NCI-H2107 treated with DMSO at 0.1 percent for 48 hours (cell line): Measurements from ENCODE around the gene HIPK3.
"Not testable (repeated sequence)": the region's sequence is repeated elsewhere in the genome, so short reads cannot be mapped to it uniquely, and the experiment has no call there.

ENCODE experiments used
- DNase-seq: peaks from one replicate; lab custom pipeline; 2025; ENCODE audit not compliant: unreplicated experiment; lab: John Stamatoyannopoulos, UW

The HIPK3 gene

GRCh38 chr11:33257160-33257896 is at the start of gene HIPK3:
Gene HIPK3 (plus strand): TSS chr11:33257381.
- DNase-seq: peak; percentile 70

- DNase-seq: no peak
Measured at GRCh38 chr11:33207408-33207985, 49.7 kb upstream of the HIPK3 start.

- no peak for DNase-seq
Measured at GRCh38 chr11:33208150-33208549, 49.0 kb upstream of the HIPK3 start.

- no peak for DNase-seq
Measured at GRCh38 chr11:33211153-33211552, 46.0 kb upstream of the HIPK3 start.

GRCh38 chr11:33211580-33211979 is 45.6 kb upstream of the HIPK3 start:
- DNase-seq: peak; percentile 63

- no peak for DNase-seq
Measured at GRCh38 chr11:33214187-33214586, 43.0 kb upstream of the HIPK3 start.

GRCh38 chr11:33214767-33215166 is 42.4 kb upstream of the HIPK3 start:
- no peak for DNase-seq

GRCh38 chr11:33216676-33217075 is 40.5 kb upstream of the HIPK3 start:
- DNase-seq: not testable (repeated sequence)

GRCh38 chr11:33222052-33222750 is 35.0 kb upstream of the HIPK3 start:
- DNase-seq: no peak

GRCh38 chr11:33225371-33225770 is 31.8 kb upstream of the HIPK3 start:
- no peak for DNase-seq

- DNase-seq: no peak
Measured at GRCh38 chr11:33227578-33228261, 29.5 kb upstream of the HIPK3 start.

- no peak for DNase-seq
Measured at GRCh38 chr11:33234397-33235190, 22.6 kb upstream of the HIPK3 start.

- DNase-seq: no peak
Measured at GRCh38 chr11:33237039-33237597, 20.1 kb upstream of the HIPK3 start.

GRCh38 chr11:33242575-33242974 is 14.6 kb upstream of the HIPK3 start:
- no peak for DNase-seq

GRCh38 chr11:33243654-33244053 is 13.5 kb upstream of the HIPK3 start:
- DNase-seq: not testable (repeated sequence)

GRCh38 chr11:33248416-33248971 is 8.7 kb upstream of the HIPK3 start:
- no peak for DNase-seq

- DNase-seq: no peak
Measured at GRCh38 chr11:33256031-33256812, 959 bp upstream of the HIPK3 start.

- peak; percentile 70 for DNase-seq
Measured at GRCh38 chr11:33256813-33257159, 395 bp upstream of the HIPK3 start.

- peak; percentile 69 for DNase-seq
Measured at GRCh38 chr11:33257897-33258630, 883 bp downstream of the HIPK3 start.
